H1 (cell line): ENCODE results near the gene LAMC1. TPM values are rescaled to one million over a fixed set of nuclear protein-coding genes. Genes with fewer than 3 reads are reported as not detected.

Experiments used
- CTCF ChIA-PET: fragments of 300-600 bp; sonication (Branson Sonifier 250); formaldehyde crosslinking; loops from one replicate; lab custom pipeline; 2021; ENCODE audit not compliant: partially characterized antibody; lab: Charles Lee
- POLR2A ChIA-PET: fragments of 300-600 bp; sonication (Branson Sonifier 250); formaldehyde crosslinking; loops from one replicate; lab custom pipeline; 2021; ENCODE audit warnings: inconsistent platforms; ENCODE audit not compliant: partially characterized antibody; lab: Charles Lee
- DNase-seq, 2 experiments: peaks; one replicate each; pipeline versions ENCODE4 v3.0.0 to v3.0.0-alpha.2; 2010 to 2022; ENCODE audit warnings: low spot score in 2 of 2, low read depth in 1 of 2, mixed read lengths in 1 of 2
- FAIRE-seq: peaks from 2 replicates; lab custom pipeline; 2011; peaks lifted over from hg19 to GRCh38; lab: Jason Lieb, UNC
- H2AFZ ChIP-seq: 2 replicates; pipeline ENCODE4 v1.8.1; 2012; ENCODE audit warnings: low read length, inconsistent platforms
- H2AK5ac ChIP-seq: 2 replicates; pipeline ENCODE4 v1.6.1; 2013; ENCODE audit warnings: low read depth, low read length
- H2BK120ac ChIP-seq: replicated peaks from 2 replicates; pipeline ENCODE3; 2013; ENCODE audit warnings: low read depth, low read length, inconsistent platforms
- H2BK12ac ChIP-seq: 2 replicates; pipeline ENCODE4 v1.6.1; 2013; ENCODE audit warnings: low read depth, low read length
- H2BK15ac ChIP-seq: 2 replicates; pipeline ENCODE4 v1.6.1; 2013; ENCODE audit warnings: low read length
- H2BK20ac ChIP-seq: 2 replicates; pipeline ENCODE4 v1.6.1; 2013; ENCODE audit warnings: low read length
- H2BK5ac ChIP-seq: 2 replicates; pipeline ENCODE4 v1.6.1; 2013; ENCODE audit warnings: low read depth, low read length
- H3K14ac ChIP-seq: 2 replicates; pipeline ENCODE4 v1.6.1; 2013; ENCODE audit warnings: inconsistent platforms; ENCODE audit not compliant: insufficient read length
- H3K18ac ChIP-seq: 2 replicates; pipeline ENCODE4 v1.6.1; 2013; ENCODE audit warnings: low read length; ENCODE audit errors: extremely low read depth
- H3K23ac ChIP-seq: 2 replicates; pipeline ENCODE4 v1.6.1; 2013; ENCODE audit warnings: inconsistent platforms; ENCODE audit not compliant: insufficient read length
- H3K23me2 ChIP-seq: 2 replicates; pipeline ENCODE4 v1.6.1; 2013; ENCODE audit warnings: low read depth, low read length
- H3K27ac ChIP-seq: 2 replicates; pipeline ENCODE4 v1.6.1; 2011; ENCODE audit warnings: low read depth, low read length, inconsistent platforms
- H3K27me3 ChIP-seq, 4 experiments: replicated peaks in 1 of 4; 1 replicate in 1 of 4; 2 replicates in 3 of 4; pipeline versions ENCODE4 v1.6.1 to v1.8.1; 2011 to 2013; ENCODE audit warnings: low read length in 3 of 4, mild to moderate bottlenecking in 3 of 4, inconsistent platforms in 2 of 4, mixed read lengths in 2 of 4, moderate library complexity in 1 of 4; ENCODE audit not compliant: control insufficient read depth in 3 of 4, insufficient read depth in 3 of 4; ENCODE audit errors: extremely low read depth in 1 of 4
- H3K36me3 ChIP-seq, 4 experiments: 2 replicates each; pipeline versions ENCODE4 v1.6.1 to v1.8.1; 2011 to 2013; ENCODE audit warnings: mild to moderate bottlenecking in 4 of 4, low read length in 3 of 4, moderate library complexity in 2 of 4, control low read depth in 1 of 4, inconsistent platforms in 1 of 4; ENCODE audit not compliant: insufficient read depth in 4 of 4, control insufficient read depth in 2 of 4
- H3K4ac ChIP-seq: replicated peaks from 2 replicates; pipeline ENCODE3; 2013; ENCODE audit warnings: low read length, low read depth, mixed read lengths, inconsistent platforms; ENCODE audit not compliant: insufficient read length
- H3K4me1 ChIP-seq, 4 experiments: replicated peaks in 1 of 4; 1 replicate in 1 of 4; 2 replicates in 3 of 4; pipeline versions ENCODE4 v1.6.1 to v1.8.1; 2011 to 2013; ENCODE audit warnings: low read length in 3 of 4, inconsistent platforms in 2 of 4, mixed read lengths in 1 of 4; ENCODE audit not compliant: insufficient read depth in 4 of 4, control insufficient read depth in 3 of 4
- H3K4me2 ChIP-seq, 2 experiments: 2 replicates each; pipeline versions ENCODE4 v1.6.1 to v1.8.1; 2011 to 2013; ENCODE audit warnings: low read depth in 2 of 2, low read length in 2 of 2, control low read depth in 1 of 2, inconsistent platforms in 1 of 2, mild to moderate bottlenecking in 1 of 2; ENCODE audit not compliant: insufficient read depth in 1 of 2
- H3K4me3 ChIP-seq, 4 experiments: fragments of 200-600, 300-600 bp in 1 of 4; sonication (generic), shearing (Covaris generic), sonication (Bioruptor Twin) in 1 of 4; 2 replicates each; pipeline versions ENCODE4 v1.5.1 to v1.8.1; 2011 to 2016; ENCODE audit warnings: low read length in 4 of 4, low read depth in 3 of 4, control low read depth in 2 of 4, inconsistent platforms in 2 of 4, mild to moderate bottlenecking in 2 of 4, mixed read lengths in 1 of 4, moderate library complexity in 1 of 4; ENCODE audit not compliant: insufficient read depth in 2 of 4; ENCODE audit errors: extremely low read depth in 1 of 4
- H3K56ac ChIP-seq: replicated peaks from 2 replicates; pipeline ENCODE3; 2013; ENCODE audit warnings: low read depth, mild to moderate bottlenecking, mixed read lengths, low read length, inconsistent platforms; ENCODE audit not compliant: insufficient read length
- H3K79me1 ChIP-seq: 2 replicates; pipeline ENCODE4 v1.6.1; 2013; ENCODE audit warnings: low read depth, low read length, control low read depth
- H3K79me2 ChIP-seq, 2 experiments: 2 replicates each; pipeline versions ENCODE4 v1.6.1 to v1.8.1; 2012 to 2013; ENCODE audit warnings: low read length in 2 of 2, mild to moderate bottlenecking in 2 of 2, inconsistent platforms in 1 of 2; ENCODE audit not compliant: insufficient read depth in 2 of 2, control insufficient read depth in 1 of 2
- H3K9ac ChIP-seq, 4 experiments: replicated peaks in 1 of 4; 1 replicate in 1 of 4; 2 replicates in 3 of 4; pipeline versions ENCODE4 v1.6.1 to v1.8.1; 2011 to 2013; ENCODE audit warnings: low read depth in 3 of 4, low read length in 3 of 4, control low read depth in 2 of 4, mild to moderate bottlenecking in 2 of 4, moderate library complexity in 2 of 4, inconsistent platforms in 1 of 4; ENCODE audit errors: extremely low read depth in 1 of 4
- H3K9me3 ChIP-seq, 2 experiments: 2 replicates each; pipeline versions ENCODE4 v1.6.1 to v1.8.1; 2012 to 2013; ENCODE audit warnings: mild to moderate bottlenecking in 2 of 2, moderate library complexity in 2 of 2, control low read depth in 1 of 2, inconsistent platforms in 1 of 2, low read depth in 1 of 2, low read length in 1 of 2, mixed read lengths in 1 of 2; ENCODE audit not compliant: insufficient read depth in 2 of 2
- H4K20me1 ChIP-seq, 2 experiments: replicated peaks in 1 of 2; 2 replicates each; pipeline versions ENCODE3 to v1.8.1; 2011 to 2013; ENCODE audit warnings: inconsistent platforms in 2 of 2, low read length in 2 of 2, mild to moderate bottlenecking in 1 of 2; ENCODE audit not compliant: insufficient read depth in 2 of 2, control insufficient read depth in 1 of 2
- H4K5ac ChIP-seq: 2 replicates; pipeline ENCODE4 v1.6.1; 2013; ENCODE audit warnings: low read length, low read depth, mixed read lengths, inconsistent platforms; ENCODE audit not compliant: insufficient read length
- H4K8ac ChIP-seq: 2 replicates; pipeline ENCODE4 v1.8.0; 2013; ENCODE audit warnings: mild to moderate bottlenecking, moderate library complexity, low read length, inconsistent platforms; ENCODE audit not compliant: insufficient read depth; ENCODE audit errors: extremely low read depth
- H4K91ac ChIP-seq: replicated peaks from 2 replicates; pipeline ENCODE3; 2013; ENCODE audit warnings: low read length, mixed read lengths, inconsistent platforms; ENCODE audit not compliant: insufficient read length
- BRCA1 ChIP-seq: IDR thresholded peaks from 2 replicates; pipeline ENCODE4 v1.6.1; 2012; ENCODE audit warnings: low read depth, low read length, improper control_type of control experiment
- CBX5 ChIP-seq: fragments of 300-800, 300-1000 bp; sonication (generic); IDR thresholded peaks from 2 replicates; pipeline ENCODE4 v1.7.1; 2016; ENCODE audit warnings: antibody characterized with exemption, low read length, low read depth
- CTBP2 ChIP-seq: IDR thresholded peaks from 2 replicates; pipeline ENCODE4 v1.7.0; 2011; ENCODE audit warnings: borderline replicate concordance, mild to moderate bottlenecking, moderate library complexity, mixed read lengths, low read length; ENCODE audit not compliant: insufficient read depth, insufficient read length
- HDAC2 ChIP-seq, 2 experiments: fragments of 300-600 bp in 1 of 2; sonication (generic) in 1 of 2; IDR thresholded peaks; 2 replicates each; pipeline ENCODE4 v1.6.1; 2011 to 2012; ENCODE audit warnings: low read depth in 2 of 2, low read length in 2 of 2, mild to moderate bottlenecking in 2 of 2, moderate library complexity in 2 of 2, borderline replicate concordance in 1 of 2, inconsistent platforms in 1 of 2
- JUND ChIP-seq: IDR thresholded peaks from 2 replicates; pipeline ENCODE4 v1.6.1; 2011; ENCODE audit warnings: mild to moderate bottlenecking, improper control_type of control experiment, low read length
- POLR2A ChIP-seq, 2 experiments: IDR thresholded peaks; 1 replicate in 1 of 2; 2 replicates in 1 of 2; pipeline ENCODE4 v1.6.1; 2011; ENCODE audit warnings: low read depth in 2 of 2, low read length in 2 of 2, mild to moderate bottlenecking in 2 of 2; ENCODE audit errors: control extremely low read depth in 1 of 2
- POU5F1 ChIP-seq: IDR thresholded peaks from 2 replicates; pipeline ENCODE4 v1.6.1; 2011; ENCODE audit warnings: low read depth, mild to moderate bottlenecking, low read length, moderate library complexity
- RBBP5 ChIP-seq: IDR thresholded peaks from 2 replicates; pipeline ENCODE4 v1.7.1; 2012; ENCODE audit warnings: low read depth, mild to moderate bottlenecking, inconsistent platforms, low read length, moderate library complexity, borderline replicate concordance
- SUZ12 ChIP-seq: fragments of 200-600 bp; sonication (generic); IDR thresholded peaks from 2 replicates; pipeline ENCODE4 v1.6.1; 2012; ENCODE audit warnings: mild to moderate bottlenecking, inconsistent platforms, low read length, moderate library complexity, mixed read lengths
- TCF12 ChIP-seq: IDR thresholded peaks from 2 replicates; pipeline ENCODE4 v1.6.1; 2011; ENCODE audit warnings: low read depth, mild to moderate bottlenecking, low read length
- WGBS, 2 experiments: shearing (Covaris generic) in 1 of 2; methylation state at CpG; one replicate each; pipeline versions ENCODE4 v1.1.6 to v1.1.7; 2013 to 2015; ENCODE audit warnings: low lambda C conversion rate in 2 of 2, mixed read lengths in 2 of 2, inconsistent platforms in 1 of 2, low coverage in 1 of 2, missing lambda C conversion rate in 1 of 2; ENCODE audit not compliant: insufficient replicate concordance in 2 of 2, insufficient coverage in 1 of 2, insufficient read length in 1 of 2; ENCODE audit errors: extremely low coverage in 1 of 2, missing lambda C conversion rate in 1 of 2; 5-methylcytosine and 5-hydroxymethylcytosine counted together
- polyA plus RNA-seq, 7 experiments: library from polyadenylated mRNA; depleted of rRNA in 3 of 7; stranded (reverse) in 5 of 7; unstranded in 2 of 7; fragments of >200 nt in 5 of 7; fragments of 200-250 nt in 2 of 7; gene quantifications; 1 replicate in 5 of 7; 2 replicates in 1 of 7; 4 replicates in 1 of 7; pipeline versions ENCODE4 v1.2.1 to v1.2.3, GENCODE V29; 2011 to 2013; ENCODE audit warnings: missing spikeins in 2 of 7, mixed read lengths in 2 of 7
- total RNA-seq: library from RNA; stranded (reverse); fragmentation: NEBNext Ultra II Directional; extraction: Animal tissue kit (Norgen Biotek cat#: 25700); gene quantifications from 2 replicates; pipeline ENCODE4 v1.2.1, GENCODE V29; 2021
- TF ChIP-seq, protein P1 (sequence below): IDR thresholded peaks from 2 replicates; pipeline ENCODE4 v1.6.1; 2011; ENCODE audit warnings: low read depth, mild to moderate bottlenecking, low read length; ENCODE audit not compliant: insufficient read depth
- TF ChIP-seq, protein P2 (sequence below): IDR thresholded peaks from 2 replicates; pipeline ENCODE4 v1.6.1; 2012; ENCODE audit warnings: inconsistent platforms
- TF ChIP-seq, protein P3 (sequence below): IDR thresholded peaks from 2 replicates; pipeline ENCODE4 v1.6.1; 2012; ENCODE audit warnings: inconsistent platforms

LAMC1 gene
- total and polyA plus RNA-seq, 2 of the 8 experiments (the other 6 are each of a cell fraction or from before 2014, with no cell fraction given) = 47.6 to 90.3 TPM

DNA sequence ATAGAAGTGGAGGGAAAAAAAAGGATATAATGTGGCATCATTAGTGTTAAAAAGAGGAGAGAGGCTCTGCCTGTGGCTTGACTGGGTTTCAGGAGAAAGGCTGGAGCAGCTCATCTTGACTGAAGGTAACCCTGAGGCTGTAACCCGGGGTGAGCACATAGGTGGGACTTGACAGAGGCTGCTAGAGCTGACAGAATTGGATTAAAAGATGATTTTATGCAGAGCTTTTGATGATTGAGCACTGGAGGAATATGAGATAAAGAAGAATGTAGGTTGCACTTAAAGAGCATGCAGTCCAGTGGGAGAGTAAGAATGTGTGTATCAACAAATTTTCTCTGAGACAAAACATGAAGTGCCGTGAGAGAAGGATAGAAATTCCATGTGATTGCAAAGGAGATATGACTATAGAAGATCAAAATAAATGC lies 17.3 kb downstream of the LAMC1 start:
- H3K36me3 ChIP-seq = no peaks in the 10 kb centered on the region
- H3K4ac ChIP-seq = no peak overlapping the region
- no peak overlapping the region for H2BK120ac ChIP-seq
- TF ChIP-seq HDAC2 (IDR thresholded peaks at IDR 0.05; ENCODE audit: borderline replicate concordance in 1 of 2, low read depth in 2 of 2, low read length in 2 of 2) (no peak), RBBP5 (no peak), TCF12 (no peak), POLR2A (IDR thresholded peaks at IDR 0.05; ENCODE audit: control extremely low read depth in 1 of 2, low read depth in 2 of 2, low read length in 2 of 2) (no peak), CBX5 (no peak), CTBP2 (no peak), JUND (no peak), SUZ12 (no peak), POU5F1 (no peak), BRCA1 (no peak)
- TF ChIP-seq, protein P1, sequence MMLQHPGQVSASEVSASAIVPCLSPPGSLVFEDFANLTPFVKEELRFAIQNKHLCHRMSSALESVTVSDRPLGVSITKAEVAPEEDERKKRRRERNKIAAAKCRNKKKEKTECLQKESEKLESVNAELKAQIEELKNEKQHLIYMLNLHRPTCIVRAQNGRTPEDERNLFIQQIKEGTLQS = no peak
- TF ChIP-seq, protein P2, sequence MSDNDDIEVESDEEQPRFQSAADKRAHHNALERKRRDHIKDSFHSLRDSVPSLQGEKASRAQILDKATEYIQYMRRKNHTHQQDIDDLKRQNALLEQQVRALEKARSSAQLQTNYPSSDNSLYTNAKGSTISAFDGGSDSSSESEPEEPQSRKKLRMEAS = no peak
- TF ChIP-seq, protein P3, sequence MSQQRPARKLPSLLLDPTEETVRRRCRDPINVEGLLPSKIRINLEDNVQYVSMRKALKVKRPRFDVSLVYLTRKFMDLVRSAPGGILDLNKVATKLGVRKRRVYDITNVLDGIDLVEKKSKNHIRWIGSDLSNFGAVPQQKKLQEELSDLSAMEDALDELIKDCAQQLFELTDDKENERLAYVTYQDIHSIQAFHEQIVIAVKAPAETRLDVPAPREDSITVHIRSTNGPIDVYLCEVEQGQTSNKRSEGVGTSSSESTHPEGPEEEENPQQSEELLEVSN = no peak
- FAIRE-seq (no peak), DNase-seq (no peak)
- 85% methylated on average over 2 of the region's 2 CpGs; no CpG with 5 or more reads in 1 of the 2 experiments for WGBS, 2 experiments
- H3K79me1 ChIP-seq = peaks cover 6% of the 10 kb centered on the region; the same call in 1 of the 2 replicates
- H3K14ac ChIP-seq = no peak overlapping the region
- H3K9me3 ChIP-seq = no peaks in the 10 kb centered on the region
- no peak overlapping the region for H3K9ac ChIP-seq
- H3K4me3 ChIP-seq = no peak overlapping the region
- H3K79me2 ChIP-seq = peaks cover 0 to 65% of the 10 kb centered on the region in 2 experiments; a peak in 2 of 4 replicates
- no peak overlapping the region for H4K8ac ChIP-seq
- POLR2A ChIA-PET = no interaction called here
- H3K56ac ChIP-seq = no peak overlapping the region
- no peak overlapping the region for H2BK12ac ChIP-seq
- H3K4me2 ChIP-seq = no peak overlapping the region
- peaks cover 0 to 11% (median 5%) of the 10 kb centered on the region in 4 experiments; a peak in 4 of 7 replicates for H3K4me1 ChIP-seq
- H2BK15ac ChIP-seq = no peak overlapping the region
- H4K20me1 ChIP-seq = peaks cover 10 to 12% of the 10 kb centered on the region in 2 experiments
- no peak overlapping the region for H2AFZ ChIP-seq
- no peaks in the 10 kb centered on the region for H3K27me3 ChIP-seq
- no peak overlapping the region for H3K18ac ChIP-seq
- H3K23me2 ChIP-seq = no peaks in the 10 kb centered on the region
- no peak overlapping the region for H2BK20ac ChIP-seq
- H4K91ac ChIP-seq = no peak overlapping the region
- H4K5ac ChIP-seq = no peak overlapping the region
- CTCF ChIA-PET = interaction anchor here (0.8 to 1.4 kb wide), 2 partner anchors 13 to 78 kb away, joined by 4 to 5 read pairs; no protein-coding TSS in a partner anchor
- H2BK5ac ChIP-seq = no peak overlapping the region
- H3K23ac ChIP-seq = no peak overlapping the region
- H3K27ac ChIP-seq = no peak overlapping the region
- no peak overlapping the region for H2AK5ac ChIP-seq
